Islet of Langerhans (tissue), 1 donor: ENCODE results near the gene IL1RL2.

Experiments
- FAIRE-seq: peaks from one replicate; lab custom pipeline; 2011; peaks lifted over from hg19 to GRCh38; lab: Jason Lieb, UNC

IL1RL2 gene

GRCh38 chr2:102158011-102158755 lies 28.6 kb upstream of the IL1RL2 start:
- no peak for FAIRE-seq

- no peak for FAIRE-seq
Measured at GRCh38 chr2:102159295-102159694, 27.5 kb upstream of the IL1RL2 start.

- peak; percentile 81 for FAIRE-seq
Measured at GRCh38 chr2:102166189-102166845, 20.5 kb upstream of the IL1RL2 start.

- FAIRE-seq = no peak
Measured at GRCh38 chr2:102168026-102168771, 18.6 kb upstream of the IL1RL2 start.

- FAIRE-seq = no peak
Measured at GRCh38 chr2:102171946-102172345, 14.9 kb upstream of the IL1RL2 start.

- no peak for FAIRE-seq
Measured at GRCh38 chr2:102172745-102173144, 14.1 kb upstream of the IL1RL2 start.

DNA sequence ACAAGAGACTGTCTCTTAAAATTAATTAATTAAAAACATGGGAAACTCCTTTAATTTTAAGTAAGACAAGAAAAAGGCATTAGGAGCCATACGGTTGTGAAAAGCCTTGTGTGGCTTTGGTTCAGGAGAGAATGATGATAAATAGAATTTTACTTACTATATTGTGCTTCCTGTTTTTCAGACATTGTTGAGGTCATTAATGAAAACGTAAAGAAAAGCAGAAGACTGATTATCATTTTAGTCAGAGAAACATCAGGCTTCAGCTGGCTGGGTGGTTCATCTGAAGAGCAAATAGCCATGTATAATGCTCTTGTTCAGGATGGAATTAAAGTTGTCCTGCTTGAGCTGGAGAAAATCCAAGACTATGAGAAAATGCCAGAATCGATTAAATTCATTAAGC lies 10.7 kb upstream of the IL1RL2 start:
- no peak for FAIRE-seq

DNA sequence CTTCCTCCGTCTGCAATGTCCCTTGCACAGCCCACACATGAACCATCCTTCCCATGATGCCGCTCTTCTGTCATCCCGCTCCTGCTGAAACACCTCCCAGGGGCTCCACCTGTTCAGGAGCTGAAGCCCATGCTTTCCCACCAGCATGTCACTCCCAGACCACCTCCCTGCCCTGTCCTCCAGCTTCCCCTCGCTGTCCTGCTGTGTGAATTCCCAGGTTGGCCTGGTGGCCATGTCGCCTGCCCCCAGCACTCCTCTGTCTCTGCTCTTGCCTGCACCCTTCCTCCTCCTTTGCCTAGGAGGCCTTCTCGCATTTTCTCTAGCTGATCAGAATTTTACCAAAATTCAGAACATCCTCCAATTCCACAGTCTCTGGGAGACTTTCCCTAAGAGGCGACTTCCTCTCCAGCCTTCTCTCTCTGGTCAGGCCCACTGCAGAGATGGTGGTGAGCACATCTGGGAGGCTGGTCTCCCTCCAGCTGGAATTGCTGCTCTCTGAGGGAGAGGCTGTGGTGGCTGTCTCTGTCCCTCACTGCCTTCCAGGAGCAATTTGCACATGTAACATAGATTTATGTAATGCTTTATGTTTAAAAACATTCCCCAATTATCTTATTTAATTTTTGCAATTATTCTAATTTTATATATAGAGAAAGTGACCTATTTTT lies 8.9 kb upstream of the IL1RL2 start:
- no peak for FAIRE-seq

DNA sequence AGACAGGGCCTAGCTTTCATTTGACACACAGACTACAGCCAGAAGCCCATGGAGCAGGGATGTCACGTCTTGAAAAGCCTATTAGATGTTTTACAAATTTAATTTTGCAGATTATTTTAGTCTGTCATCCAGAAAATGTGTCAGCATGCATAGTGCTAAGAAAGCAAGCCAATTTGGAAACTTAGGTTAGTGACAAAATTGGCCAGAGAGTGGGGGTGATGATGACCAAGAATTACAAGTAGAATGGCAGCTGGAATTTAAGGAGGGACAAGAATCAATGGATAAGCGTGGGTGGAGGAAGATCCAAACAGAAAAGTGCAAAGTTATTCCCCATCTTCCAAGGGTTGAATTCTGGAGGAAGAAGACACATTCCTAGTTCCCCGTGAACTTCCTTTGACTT lies 7.8 kb upstream of the IL1RL2 start:
- no peak for FAIRE-seq

- FAIRE-seq = no peak
Measured at GRCh38 chr2:102179788-102180686, 6.8 kb upstream of the IL1RL2 start.

DNA sequence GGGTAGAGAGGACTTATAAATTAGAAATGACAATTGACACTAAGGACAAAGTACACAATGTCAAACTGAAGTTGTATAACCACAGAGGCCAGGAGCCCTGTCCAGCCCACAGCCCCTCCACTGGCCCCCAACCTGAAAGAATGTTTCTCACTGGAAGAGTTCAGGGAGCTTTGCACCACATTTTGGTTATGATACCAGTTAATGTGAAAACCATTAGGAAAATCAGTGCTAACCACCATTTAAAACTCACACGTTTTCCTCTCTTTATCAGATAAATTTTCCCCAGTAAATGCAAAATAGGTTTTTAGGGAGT lies 6.2 kb upstream of the IL1RL2 start:
- no peak for FAIRE-seq

- FAIRE-seq = no peak
Measured at GRCh38 chr2:102181376-102181775, 5.4 kb upstream of the IL1RL2 start.

GRCh38 chr2:102181919-102182635 lies 4.7 kb upstream of the IL1RL2 start:
- FAIRE-seq = no peak

GRCh38 chr2:102184018-102184417 lies 2.8 kb upstream of the IL1RL2 start:
- FAIRE-seq = no peak

- no peak for FAIRE-seq
Measured at GRCh38 chr2:102184568-102184967, 2.3 kb upstream of the IL1RL2 start.

DNA sequence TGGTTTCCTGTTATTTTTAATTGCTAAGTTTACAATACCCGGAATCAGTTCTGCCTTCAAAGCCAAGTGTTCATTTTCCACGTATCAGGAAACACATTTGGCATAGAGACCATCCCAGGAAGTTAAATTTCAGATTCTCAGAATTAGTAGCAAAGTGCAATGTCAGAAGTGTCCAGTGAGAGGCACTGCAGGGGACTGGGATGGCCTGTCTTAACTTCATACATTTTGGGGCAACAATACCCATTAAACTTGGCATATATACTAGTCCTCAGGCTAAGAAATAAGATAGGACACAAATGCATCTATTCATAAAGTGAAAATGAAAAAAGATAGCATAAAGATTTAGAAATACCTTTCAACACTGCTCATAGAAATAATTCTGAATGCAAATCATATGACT lies 1.5 kb upstream of the IL1RL2 start:
- FAIRE-seq = no peak

GRCh38 chr2:102187496-102188150 lies 800 bp downstream of the IL1RL2 start:
- no peak for FAIRE-seq

- peak; percentile 97 for FAIRE-seq
Measured at GRCh38 chr2:102190430-102191107, 3.7 kb downstream of the IL1RL2 start.

GRCh38 chr2:102191501-102191900 lies 4.7 kb downstream of the IL1RL2 start:
- FAIRE-seq = no peak

DNA sequence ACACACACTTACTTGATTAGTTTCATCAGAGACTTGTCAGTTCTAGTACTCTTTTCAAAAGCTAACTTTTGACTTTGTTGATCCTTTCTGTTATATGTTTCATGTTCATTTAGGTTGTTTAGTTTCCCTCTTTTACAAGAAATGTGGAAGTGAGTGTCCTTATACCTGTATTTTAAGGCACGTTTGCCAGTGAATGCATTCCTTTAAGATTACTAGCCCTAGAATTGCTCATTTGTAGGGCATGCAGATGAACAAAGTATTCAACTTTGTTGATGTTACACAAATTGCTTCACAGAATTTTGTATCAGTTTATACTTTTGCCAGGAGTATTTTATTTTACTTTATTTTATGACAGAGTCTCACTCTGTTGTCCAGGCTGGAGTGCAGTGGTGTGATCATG lies 6.3 kb downstream of the IL1RL2 start:
- no peak for FAIRE-seq
